ENCODE measurements around the gene MYL7. TPM values are rescaled to one million over a fixed set of nuclear protein-coding genes. Genes with fewer than 3 reads are reported as not detected.

The MYL7 gene
- polyA plus RNA-seq, 3 donors = not detected

GRCh38 chr7:44150466-44150832 is 9.3 kb upstream of the MYL7 start:
- no peak overlapping the region for H3K9ac ChIP-seq (ENCODE audit: insufficient read depth, low read length, poor library complexity, severe bottlenecking)
- H3K4me3 ChIP-seq (replicated peaks in 1 of 3; ENCODE audit: low read depth in 2 of 3, low read length in 3 of 3) = no peak overlapping the region
- intact Hi-C loops (cut with micrococcal nuclease) = no loop called here
- peaks cover 13 to 24% (median 22%) of the 10 kb centered on the region in 3 donors for H3K27me3 Mint-ChIP-seq (ENCODE audit: low read depth in 3 of 3)
- H3K4me1 ChIP-seq (ENCODE audit: control insufficient read depth in 1 of 2, insufficient read depth in 2 of 2, low read length in 2 of 2) = peaks cover 9 to 11% of the 10 kb centered on the region in 2 donors
- no peaks in the 10 kb centered on the region for H4K20me1 ChIP-seq (ENCODE audit: insufficient read depth, low read length)
- peaks cover 9% of the 10 kb centered on the region for H3K4me1 Mint-ChIP-seq
- H3K27ac Mint-ChIP-seq = no peak overlapping the region
- H3K36me3 ChIP-seq (replicated peaks in 1 of 2; ENCODE audit: control insufficient read depth in 1 of 2, insufficient read depth in 2 of 2, low read length in 2 of 2) = no peaks in the 10 kb centered on the region
- H2AFZ ChIP-seq (ENCODE audit: insufficient read depth, low read depth, low read length, poor library complexity, severe bottlenecking) = no peak overlapping the region
- H3K36me3 Mint-ChIP-seq = no peaks in the 10 kb centered on the region
- peaks cover 0 to 3% (median 0%) of the 10 kb centered on the region in 7 donors for H3K9me3 Mint-ChIP-seq
- H3K4me3 Mint-ChIP-seq = no peak overlapping the region
- H3K4me2 ChIP-seq (replicated peaks; ENCODE audit: extremely low read depth, low read length, poor library complexity, severe bottlenecking) = no peak overlapping the region
- no peaks in the 10 kb centered on the region for H3K79me2 ChIP-seq (ENCODE audit: insufficient read depth, low read length)
- peaks cover 0 to 20% of the 10 kb centered on the region in 2 donors for H3K27me3 ChIP-seq (ENCODE audit: control insufficient read depth in 2 of 2, insufficient read depth in 2 of 2, low read length in 2 of 2)
- no CpG with 5 or more reads among the region's 5 CpGs for WGBS (ENCODE audit: insufficient coverage)
- DNase-seq = no peak
- no peak for TF ChIP-seq CTCF (IDR thresholded peaks at IDR 0.05)
- H3K27ac ChIP-seq (ENCODE audit: low read depth in 1 of 2, low read length in 2 of 2) = no peak overlapping the region
- H3K9me3 ChIP-seq (replicated peaks in 1 of 2; ENCODE audit: control insufficient read depth in 1 of 2, insufficient read depth in 1 of 2, low read length in 2 of 2) = no peaks in the 10 kb centered on the region

- DNase-seq = no peak
- no peaks in the 10 kb centered on the region for H4K20me1 ChIP-seq (ENCODE audit: insufficient read depth, low read length)
- peaks cover 0 to 26% of the 10 kb centered on the region in 2 donors for H3K27me3 ChIP-seq (ENCODE audit: control insufficient read depth in 2 of 2, insufficient read depth in 2 of 2, low read length in 2 of 2)
- H3K4me1 Mint-ChIP-seq = peaks cover 14% of the 10 kb centered on the region
- peaks cover 19 to 31% (median 28%) of the 10 kb centered on the region in 3 donors for H3K27me3 Mint-ChIP-seq (ENCODE audit: low read depth in 3 of 3)
- no peak overlapping the region for H3K4me3 Mint-ChIP-seq
- no peaks in the 10 kb centered on the region for H3K36me3 Mint-ChIP-seq
- H3K27ac ChIP-seq (ENCODE audit: low read depth in 1 of 2, low read length in 2 of 2) = no peak overlapping the region
- no peak overlapping the region for H3K4me3 ChIP-seq (replicated peaks in 1 of 3; ENCODE audit: low read depth in 2 of 3, low read length in 3 of 3)
- H3K36me3 ChIP-seq (replicated peaks in 1 of 2; ENCODE audit: control insufficient read depth in 1 of 2, insufficient read depth in 2 of 2, low read length in 2 of 2) = no peaks in the 10 kb centered on the region
- H3K9me3 ChIP-seq (replicated peaks in 1 of 2; ENCODE audit: control insufficient read depth in 1 of 2, insufficient read depth in 1 of 2, low read length in 2 of 2) = peaks cover 0 to 3% of the 10 kb centered on the region in 2 donors
- no peak for TF ChIP-seq CTCF (IDR thresholded peaks at IDR 0.05)
- no peak overlapping the region for H3K27ac Mint-ChIP-seq
- no peaks in the 10 kb centered on the region for H3K79me2 ChIP-seq (ENCODE audit: insufficient read depth, low read length)
- H3K4me1 ChIP-seq (ENCODE audit: control insufficient read depth in 1 of 2, insufficient read depth in 2 of 2, low read length in 2 of 2) = peaks cover 11 to 14% of the 10 kb centered on the region in 2 donors
- H3K9me3 Mint-ChIP-seq = peaks cover 0 to 9% (median 0%) of the 10 kb centered on the region in 7 donors
- no peak overlapping the region for H3K4me2 ChIP-seq (replicated peaks; ENCODE audit: extremely low read depth, low read length, poor library complexity, severe bottlenecking)
- 95% methylated on average over 7 of the region's 18 CpGs for WGBS (ENCODE audit: insufficient coverage)
- intact Hi-C loops (cut with micrococcal nuclease) = no loop called here
- H2AFZ ChIP-seq (ENCODE audit: insufficient read depth, low read depth, low read length, poor library complexity, severe bottlenecking) = no peak overlapping the region
- H3K9ac ChIP-seq (ENCODE audit: insufficient read depth, low read length, poor library complexity, severe bottlenecking) = no peak overlapping the region
These were observed 8.7 kb upstream of the MYL7 start for GRCh38 chr7:44149571-44150465.
